Left lobe of liver (tissue), 2 donors: Measurements from ENCODE around the gene TENM3. TPM values are rescaled to one million over a fixed set of nuclear protein-coding genes. Genes with fewer than 3 reads are reported as not detected.
A peak's percentile ranks its signal among the peaks of the same experiment; 100 is the strongest.
"Not testable (repeated sequence)": the region's sequence is repeated elsewhere in the genome, so short reads cannot be mapped to it uniquely, and the experiment has no call there.

Experiments
- ATAC-seq: fragments of 200-7000 bp; cut with Tn5 transposase; one replicate; pipeline ENCODE4 v1.9.1; 2020; ENCODE audit warnings: mild to moderate bottlenecking, moderate library complexity
- DNase-seq: peaks from one replicate; pipeline ENCODE4 v3.0.0-alpha.2; 2020; ENCODE audit warnings: low spot score
- total RNA-seq: library from RNA; stranded (reverse); gene quantifications from one replicate; pipeline ENCODE4 v1.2.1, GENCODE V29; 2021
- donor health status: DM: no; HTN: no; CAD: no; lungs with moderate emphysema.
- donor health status: DM: no; HTN: yes; CAD: no.

TENM3 gene
- total RNA-seq: 1.4 TPM

DNA sequence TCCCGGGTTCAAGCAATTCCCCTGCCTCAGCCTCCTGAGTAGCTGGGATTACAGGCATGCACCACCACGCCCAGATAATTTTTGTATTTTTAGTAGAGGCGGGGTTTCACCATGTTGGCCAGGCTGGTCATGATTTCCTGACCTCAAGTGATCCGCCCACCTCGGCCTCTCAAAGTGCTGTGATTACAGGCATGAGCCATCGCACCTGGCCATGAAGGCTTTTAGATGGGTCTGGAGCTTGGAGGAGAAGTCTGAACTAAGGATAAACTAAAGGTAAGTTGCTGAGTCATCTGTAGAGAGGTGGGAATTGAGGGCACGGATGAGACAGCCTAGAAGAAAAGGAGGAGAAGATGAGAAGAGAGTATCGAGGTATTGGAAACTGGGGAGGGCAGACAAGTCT lies at the start of gene TENM3:
Gene TENM3, plus strand, starts transcription at position 199 of the 400 bp plus-strand sequence. CDS start 80,619 bp downstream, outside the sequence.
- not testable (repeated sequence) for DNase-seq, ATAC-seq

DNA sequence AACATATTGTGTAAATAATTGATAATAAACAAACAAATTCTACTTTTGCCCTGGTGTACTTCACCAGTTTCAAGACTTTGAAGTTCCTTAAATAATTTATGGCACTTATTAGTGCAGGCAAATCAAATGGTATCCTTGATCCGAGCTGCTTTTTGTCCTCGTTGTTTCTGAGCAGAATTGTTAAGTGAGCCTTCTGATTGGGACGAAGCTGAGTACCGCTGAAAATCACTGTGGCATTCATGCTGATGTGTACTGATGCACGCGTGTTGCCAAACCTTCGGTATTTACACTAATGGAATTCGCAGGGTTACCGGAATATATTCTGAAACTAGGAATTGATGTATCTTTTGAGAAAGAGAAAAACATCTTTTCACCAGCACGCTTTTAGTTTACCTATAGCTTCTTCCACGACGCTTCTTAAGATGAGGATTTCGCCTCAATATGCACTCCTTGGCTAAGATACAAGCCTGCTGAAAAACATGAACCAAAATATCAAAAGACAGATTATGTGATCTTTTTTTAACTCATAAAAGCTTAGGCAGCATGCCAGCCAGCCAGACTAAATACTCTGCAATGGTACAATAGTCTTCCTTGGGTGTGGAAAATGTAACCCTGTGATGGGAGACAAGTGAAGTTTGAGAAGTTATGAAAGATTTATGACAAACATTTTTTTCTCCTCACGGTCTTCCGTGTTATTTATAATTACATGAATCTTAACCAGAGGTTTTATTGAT lies 48.9 kb upstream of the TENM3 start:
- no peak for ATAC-seq
- DNase-seq: no peak

DNA sequence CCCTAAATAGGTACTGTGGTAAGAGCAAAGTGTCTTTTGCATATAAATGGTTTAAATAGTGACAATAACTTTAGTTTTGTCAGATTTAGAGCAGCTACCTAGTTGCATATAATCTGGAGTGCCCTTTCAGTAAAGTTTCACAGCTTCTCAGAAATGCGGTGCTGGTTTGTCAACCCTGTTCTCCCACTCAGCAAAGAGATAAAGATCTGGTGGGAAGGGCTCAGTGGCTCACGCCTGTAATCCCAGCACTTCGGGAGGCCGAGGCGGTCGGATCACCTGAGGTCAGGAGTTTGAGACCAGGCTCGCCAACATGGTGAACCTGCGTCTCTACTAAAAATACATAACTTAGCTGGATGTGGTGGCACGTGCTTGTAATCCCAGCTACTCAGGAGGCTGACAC lies 45.6 kb upstream of the TENM3 start:
- ATAC-seq (no peak), DNase-seq (no peak)

DNA sequence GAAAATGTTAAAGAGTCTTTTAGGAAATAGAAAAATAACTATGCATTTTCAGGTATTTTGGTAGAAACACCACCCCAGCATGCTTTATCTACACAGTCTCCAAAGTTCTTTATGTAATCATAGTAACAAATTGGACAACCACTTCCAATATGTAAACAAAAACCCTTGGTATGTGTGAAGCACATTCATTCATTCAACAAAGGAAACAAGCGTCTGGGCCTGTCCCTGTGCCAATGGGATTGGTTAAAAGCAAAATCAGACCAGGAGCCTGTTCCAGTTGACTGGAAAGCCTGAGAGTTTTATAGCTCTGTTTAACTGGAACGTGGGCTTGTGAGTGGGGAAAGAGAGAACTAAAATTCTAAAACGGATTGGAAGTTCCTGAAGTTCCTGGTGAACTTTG lies 41.3 kb upstream of the TENM3 start:
- ATAC-seq (no peak), DNase-seq (no peak)

DNA sequence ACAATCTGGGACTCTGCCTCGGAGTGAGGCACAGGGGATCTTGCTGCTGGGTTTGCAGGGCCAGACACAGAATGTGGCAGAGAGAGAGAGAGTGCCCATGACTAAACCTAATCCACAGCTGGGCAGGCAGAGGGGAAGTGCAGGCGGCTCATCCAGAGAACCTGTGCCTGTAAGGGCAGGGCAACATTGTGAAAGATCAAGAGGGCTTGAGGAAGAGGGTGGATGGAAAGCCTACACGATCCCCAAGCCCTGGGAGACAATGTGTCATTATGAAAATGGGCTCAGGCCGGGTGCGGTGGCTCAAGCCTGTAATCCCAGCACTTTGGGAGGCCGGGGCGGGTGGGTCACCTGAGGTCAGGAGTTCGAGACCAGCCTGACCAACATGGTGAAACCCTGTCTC lies 40.6 kb upstream of the TENM3 start:
- ATAC-seq (no peak), DNase-seq (no peak)

DNA sequence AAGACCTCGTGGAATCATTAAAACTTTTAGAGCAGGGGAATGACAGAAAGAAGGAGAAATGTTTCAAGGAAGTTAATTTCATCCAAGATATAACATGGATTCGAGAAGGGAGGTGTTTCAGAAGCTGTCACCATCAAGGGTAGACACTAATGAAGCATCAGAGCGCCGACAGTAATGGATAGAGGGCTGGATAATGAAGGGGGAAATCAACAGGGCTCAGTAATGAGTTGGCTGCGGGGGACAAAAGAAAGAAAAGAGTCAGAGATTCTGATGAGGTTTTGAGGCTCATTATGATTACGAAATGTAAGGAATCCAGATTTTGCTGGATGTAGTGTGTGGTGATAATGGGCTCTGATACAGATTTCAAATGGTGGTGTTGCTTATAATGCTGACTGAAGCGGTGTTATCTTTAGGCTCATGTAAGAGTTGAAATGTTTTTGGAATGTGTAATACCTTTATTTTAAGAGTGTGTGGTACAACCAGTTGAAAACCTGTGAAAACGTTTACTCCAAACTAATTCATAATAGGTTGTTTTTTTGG lies 39.3 kb upstream of the TENM3 start:
- ATAC-seq (no peak), DNase-seq (no peak)

DNA sequence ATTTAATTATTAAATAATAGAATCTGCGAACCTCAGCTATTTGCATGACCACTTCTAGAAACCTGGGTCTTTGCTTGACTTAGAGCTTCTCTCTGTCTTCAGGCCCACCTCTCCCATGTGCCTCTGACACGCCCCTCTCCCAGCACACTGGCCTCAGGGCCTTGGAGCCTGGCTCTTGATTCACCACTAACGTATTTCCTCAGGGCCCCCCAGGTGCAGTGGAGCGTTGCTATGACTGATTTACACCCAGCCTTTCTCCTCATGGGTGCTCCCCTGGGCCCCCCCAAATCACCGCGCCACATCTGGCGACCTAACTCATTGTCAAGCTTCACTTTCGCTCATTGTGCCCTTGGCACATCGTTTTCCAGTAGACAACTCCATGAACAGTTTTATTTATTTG lies 37.9 kb upstream of the TENM3 start:
- ATAC-seq (no peak), DNase-seq (no peak)

DNA sequence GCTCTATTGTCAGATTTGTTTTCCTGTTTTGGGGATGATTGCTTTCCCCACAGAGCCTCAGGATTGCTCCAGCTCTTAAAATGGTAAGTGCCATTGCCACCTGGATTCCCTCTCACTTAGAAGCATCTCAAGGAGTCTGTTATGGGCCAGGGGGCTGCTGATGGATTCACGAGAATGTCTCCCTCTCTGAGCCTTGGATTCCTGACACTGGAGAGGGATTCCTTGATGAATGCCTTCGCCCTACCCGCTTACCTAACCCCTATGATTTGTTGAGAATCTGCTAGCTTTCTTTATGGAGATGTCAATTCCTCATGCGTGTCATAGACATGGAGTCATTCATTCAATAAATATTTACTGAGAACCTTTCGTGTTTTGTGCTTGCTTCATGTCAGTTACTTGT lies 36.9 kb upstream of the TENM3 start:
- DNase-seq: no peak

DNA sequence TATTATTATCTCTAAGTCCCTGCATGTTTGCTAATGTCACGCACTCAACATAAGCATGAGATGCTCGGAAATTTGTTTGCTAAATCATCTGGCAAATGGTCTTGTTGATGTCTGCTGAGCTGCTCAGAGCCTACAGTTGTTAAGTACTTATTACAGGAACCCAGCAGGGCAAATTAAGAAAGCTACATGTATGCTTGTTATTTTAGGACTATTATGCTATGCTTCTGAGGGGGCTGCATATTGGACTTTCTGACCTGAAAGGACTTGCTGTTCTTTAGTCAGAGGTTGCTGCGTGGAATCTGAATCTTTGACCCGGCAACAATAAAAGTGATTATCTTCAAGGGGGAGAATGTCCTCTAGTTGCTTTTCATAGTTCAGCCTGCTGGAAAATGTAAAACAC lies 36.3 kb upstream of the TENM3 start:
- ATAC-seq (no peak), DNase-seq (no peak)

More for the DNA sequence above, 36.9 kb upstream of the TENM3 start:
- ATAC-seq: no peak

DNA sequence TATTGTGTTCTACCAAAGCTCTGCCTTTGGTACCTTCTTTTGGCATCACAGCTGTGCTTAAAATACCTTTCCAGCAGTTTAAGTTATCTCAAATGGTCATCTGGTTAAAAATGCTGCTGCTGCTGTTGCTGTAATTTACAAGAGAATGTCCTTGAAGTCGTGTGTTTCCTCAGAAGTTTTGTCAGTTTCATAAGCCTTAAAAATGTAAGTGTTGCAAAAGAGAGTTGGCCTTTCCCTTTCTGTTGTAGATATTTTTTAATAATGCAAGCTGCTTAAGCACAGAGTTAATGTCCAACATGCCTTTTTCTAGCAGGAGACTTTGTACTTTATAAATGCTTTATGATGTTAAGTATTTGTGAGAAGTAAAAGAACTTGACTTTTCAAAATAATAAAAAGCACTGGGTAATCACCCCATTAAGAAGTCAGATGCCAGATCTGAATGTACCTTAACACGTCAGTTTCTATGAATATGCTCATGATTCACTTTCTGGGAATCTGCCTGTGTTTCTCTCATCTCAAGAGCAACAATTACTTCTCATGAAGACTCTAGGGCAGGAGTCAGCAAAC lies 35.3 kb upstream of the TENM3 start:
- ATAC-seq (no peak), DNase-seq (no peak)

DNA sequence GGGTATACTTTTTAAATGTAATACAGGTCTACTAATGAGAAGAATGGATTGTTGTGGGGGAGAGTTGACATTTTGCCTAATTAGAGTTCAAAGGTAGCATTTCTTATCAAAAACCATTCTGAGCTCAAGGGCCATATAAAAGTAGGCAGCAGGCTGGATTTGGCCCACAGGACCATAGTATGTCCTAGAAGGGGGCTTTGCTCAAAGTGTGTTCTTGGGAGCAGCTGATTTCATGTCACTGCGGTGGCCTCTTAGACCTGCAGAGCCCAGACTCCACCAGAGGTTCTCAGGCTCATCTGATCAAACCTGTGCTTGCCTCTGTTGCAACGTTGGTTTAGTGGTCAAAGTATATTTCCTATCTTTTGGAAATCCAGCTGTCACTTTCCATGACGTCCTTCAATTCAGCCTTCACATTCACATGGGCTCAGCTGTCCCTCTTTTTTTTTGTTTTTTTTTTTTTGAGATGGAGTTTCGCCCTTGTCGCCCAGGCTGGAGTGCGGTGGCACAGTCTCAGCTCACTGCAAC lies 34.6 kb upstream of the TENM3 start:
- DNase-seq (no peak), ATAC-seq (peak; percentile 38)

DNA sequence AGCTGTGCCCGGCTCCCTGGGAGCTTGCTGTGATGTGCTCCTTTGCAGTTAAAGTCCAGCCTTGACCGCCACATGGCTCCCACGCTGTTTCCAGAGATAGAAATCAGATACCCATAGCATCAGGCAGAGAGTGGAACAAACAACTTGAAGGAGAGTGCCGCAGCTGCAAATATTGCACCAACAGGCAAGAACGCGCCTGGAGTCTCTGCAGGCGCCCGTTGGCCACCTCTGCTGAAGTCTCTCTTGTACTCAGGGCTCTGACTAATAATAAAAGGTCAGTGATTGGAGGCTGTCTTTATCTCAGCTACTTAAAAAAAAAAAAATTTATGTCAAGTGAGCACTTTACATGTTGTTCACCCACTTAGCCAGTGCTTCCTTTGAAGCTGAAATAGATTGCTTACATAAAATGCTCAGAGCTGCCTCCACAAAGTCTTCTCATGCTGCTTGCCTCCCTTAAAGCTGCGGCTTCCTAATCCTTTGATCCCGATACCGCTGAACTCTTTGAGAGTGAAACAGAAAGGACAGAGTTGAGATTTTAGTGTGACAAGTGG lies 30.9 kb upstream of the TENM3 start:
- no peak for DNase-seq
- ATAC-seq: peak; percentile 83

DNA sequence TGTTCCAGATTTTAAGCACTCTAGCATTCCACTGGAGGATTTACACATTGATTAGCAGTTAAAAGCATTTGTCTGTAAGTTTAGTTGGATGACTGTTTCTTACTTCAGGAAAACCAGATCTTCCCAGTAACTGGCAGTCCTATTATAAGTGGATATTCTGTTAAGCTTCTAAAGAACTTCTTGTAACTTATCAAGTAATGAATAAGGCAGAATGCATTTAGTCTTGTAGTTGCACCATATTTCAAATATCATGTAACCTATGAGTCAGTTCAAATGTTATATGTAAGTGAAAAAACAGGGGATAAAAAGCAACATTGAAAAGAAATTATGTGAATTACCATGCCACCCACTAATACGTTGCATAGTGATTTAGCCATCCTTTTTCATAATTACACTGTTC lies 30.2 kb upstream of the TENM3 start:
- DNase-seq (no peak), ATAC-seq (no peak)

DNA sequence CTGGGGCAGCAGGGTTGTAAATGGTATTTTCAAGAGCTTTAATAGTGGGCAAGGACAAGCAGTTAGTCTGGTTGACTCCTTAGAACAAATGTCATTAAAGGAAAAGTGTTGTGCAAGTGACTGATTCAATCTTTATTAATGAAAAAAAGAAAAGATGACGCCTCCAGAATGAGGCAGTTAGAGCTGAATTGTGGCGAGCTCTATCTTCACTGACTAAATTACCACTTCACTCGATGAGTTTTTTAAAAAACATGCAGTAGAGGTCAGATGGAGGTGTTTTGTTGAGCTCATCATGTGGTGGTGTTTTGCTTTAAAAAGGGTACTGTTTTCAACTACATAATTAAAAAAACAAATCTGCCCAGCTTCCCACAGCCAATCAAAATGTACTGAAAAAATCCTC lies 28.1 kb upstream of the TENM3 start:
- no peak for DNase-seq
- ATAC-seq: no peak

DNA sequence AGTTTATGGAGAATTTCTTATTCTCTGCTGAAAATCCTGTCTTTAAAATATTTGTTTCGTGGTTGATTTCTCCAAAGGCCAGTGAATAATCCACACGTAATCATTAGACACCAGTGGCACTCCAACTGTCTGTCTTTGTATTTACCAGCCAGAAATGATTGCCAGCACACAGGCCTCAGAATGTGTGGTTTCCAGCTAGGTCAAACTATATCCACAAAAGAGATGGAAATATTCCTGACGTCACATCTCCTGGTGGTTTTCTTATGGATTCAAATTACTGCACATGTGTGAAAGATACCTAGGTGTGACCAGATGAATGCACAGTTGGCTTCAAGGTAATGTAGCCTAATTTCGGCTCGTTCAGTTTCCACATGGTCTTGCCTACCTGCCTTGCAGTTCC lies 27.2 kb upstream of the TENM3 start:
- no peak for ATAC-seq
- no peak for DNase-seq

DNA sequence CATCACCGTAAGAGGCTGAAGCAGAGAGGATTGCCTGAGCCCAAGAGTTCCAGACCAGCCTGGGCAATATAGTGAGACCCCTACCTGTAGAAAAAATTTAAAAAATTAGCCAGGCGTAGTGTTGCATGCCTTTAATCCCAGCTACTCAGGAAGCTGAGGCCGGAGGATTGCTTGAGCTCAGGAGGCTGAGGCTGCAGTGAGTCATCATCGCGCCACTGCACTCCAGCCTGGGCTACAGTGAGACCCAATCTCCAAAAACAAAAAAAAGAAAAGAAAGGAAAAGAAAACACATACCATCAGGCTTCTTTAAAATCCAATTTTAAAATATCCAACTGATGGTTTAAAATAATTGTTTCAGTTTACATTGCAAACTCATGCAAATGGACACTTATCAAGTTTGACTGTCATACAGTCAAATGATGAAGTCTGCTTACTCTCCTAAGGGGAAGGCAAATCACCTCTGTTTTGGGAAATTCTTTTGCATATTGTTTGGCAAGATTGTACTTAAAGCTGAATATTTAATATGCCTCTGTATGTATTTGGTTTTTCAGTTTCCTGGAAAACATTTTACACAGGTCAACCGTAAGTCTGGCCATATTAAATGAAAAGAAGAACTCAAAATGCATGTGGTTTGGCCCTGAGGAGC lies 23.7 kb upstream of the TENM3 start:
- DNase-seq (no peak), ATAC-seq (no peak)

DNA sequence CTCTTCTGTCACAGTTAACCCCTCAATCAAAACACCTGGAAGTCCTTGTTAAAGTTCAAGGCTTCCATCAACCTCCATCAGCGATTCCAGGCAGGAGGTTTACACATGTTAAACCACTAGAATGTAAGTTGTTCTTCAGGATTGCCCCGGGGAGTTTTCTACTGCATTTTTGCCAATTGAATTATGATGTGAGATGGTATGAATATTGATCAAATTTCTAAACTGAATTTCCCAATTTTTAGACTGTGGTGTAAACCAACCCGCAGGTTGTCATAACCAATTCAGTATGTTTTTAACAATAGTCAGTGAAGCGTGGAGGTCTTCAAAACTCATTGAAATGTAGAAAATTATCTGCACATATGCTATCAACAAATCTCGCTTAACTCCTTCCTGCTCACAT lies 21.2 kb upstream of the TENM3 start:
- no peak for ATAC-seq

DNA sequence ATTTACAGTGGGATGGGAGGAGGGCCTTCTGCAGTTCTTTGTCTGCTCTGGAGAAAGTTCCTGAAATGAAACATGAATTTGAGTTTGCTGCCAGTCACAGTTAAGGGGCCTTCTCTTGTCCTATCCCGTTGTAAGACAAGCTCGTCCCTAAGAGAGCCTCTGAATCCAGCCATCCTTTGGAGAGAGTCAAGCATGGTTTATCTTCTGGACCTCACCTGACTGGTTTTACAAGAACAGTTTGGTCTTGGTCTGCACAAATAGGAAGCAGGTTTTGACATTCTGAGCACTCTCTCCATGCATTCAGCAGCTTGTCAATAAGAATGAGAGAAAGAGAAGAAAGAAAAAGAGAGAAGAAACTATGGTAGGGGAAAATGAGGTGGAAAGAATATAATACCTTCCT lies 20.4 kb upstream of the TENM3 start:
- DNase-seq: no peak
- ATAC-seq: no peak

More for the DNA sequence above, 21.2 kb upstream of the TENM3 start:
- DNase-seq: no peak

DNA sequence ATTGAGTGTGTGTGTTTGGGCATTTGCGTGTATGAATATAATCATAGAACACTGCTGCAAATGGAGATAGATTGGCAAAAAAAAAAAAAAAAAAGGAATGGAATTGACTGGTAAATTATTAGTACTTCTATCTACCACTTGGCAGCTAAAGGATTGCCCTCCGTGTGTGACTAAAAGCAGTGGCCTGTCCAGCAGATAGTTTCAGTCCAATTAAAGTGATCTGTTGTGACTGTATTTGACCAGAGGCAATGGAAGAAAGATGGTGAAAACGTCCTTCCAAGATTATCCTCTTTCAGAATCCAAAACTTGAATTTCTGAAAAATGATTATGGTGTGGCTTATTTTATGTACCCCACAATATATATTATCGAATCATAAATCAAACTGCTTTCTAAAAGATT lies 19.5 kb upstream of the TENM3 start:
- ATAC-seq: peak; percentile 61
- DNase-seq: no peak

DNA sequence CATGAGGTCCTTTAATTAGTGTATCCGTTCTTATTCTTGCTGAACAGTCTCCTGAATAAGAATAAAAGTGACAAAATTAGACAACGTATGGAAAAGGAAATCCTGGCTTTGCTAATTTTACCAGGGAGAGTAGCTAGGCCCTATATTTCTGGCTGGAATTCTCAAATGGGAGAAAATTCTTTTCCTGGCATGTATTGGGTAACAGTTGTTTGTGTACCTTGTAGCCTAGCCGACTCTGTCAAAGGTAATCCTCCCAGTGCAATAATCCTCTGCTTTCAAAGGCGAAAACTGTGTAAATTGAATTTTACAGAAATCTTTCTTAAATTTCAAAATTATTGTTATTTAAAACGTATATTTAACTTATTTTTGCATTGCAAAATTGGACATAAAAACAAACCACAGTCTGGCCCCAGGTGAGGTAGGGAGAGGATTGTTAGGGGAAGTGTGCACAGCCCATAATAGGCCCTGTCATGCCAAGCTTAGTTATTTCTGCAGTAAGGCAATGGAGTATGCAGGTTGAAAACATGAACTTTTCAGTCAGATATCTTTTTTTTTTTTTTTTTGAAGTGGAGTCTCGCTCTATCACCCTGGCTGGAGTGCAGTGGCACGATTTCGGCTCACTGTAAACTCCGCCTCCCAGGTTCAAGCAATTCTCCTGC lies 18.9 kb upstream of the TENM3 start:
- DNase-seq (no peak), ATAC-seq (peak; percentile 97)

DNA sequence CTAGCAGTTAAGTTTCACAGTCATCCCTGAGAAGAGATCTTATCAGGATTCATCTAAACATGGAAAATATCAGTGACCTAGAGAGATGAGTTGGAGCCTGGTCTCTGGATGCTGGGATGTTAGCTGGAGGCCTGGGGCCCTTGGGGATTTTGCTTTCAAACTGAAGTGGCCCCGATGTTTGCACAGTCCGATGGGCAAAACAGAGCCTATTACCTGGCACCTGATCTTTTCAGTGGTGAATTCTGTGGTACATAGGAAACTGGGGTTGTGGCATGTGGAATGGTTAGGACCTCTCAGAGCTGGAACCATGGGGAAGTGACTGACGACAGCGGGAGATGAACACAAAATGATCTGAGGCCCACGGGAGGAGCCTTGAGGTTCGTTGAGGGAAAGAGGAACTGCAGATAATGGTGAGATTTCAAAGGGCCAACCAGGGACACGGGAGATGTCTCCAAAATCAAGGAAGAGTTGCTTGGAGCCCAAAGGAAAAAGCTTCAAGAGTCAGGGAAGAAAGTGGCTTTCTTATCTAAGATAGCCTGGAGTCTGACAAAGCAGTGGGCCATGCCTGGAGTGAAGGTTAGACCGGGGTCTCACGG lies 17.8 kb upstream of the TENM3 start:
- ATAC-seq: no peak
- no peak for DNase-seq
